Epithelial cell of alveolus of lung (primary cell): ENCODE results near the gene MPHOSPH6. TPM values are rescaled to one million over a fixed set of nuclear protein-coding genes. Genes with fewer than 3 reads are reported as not detected.

ENCODE experiments used
- total RNA-seq: library from RNA; depleted of rRNA; stranded (reverse); fragments of >200 nt; gene quantifications from 2 replicates; pipeline ENCODE4 v1.2.1, GENCODE V29; 2015

Gene MPHOSPH6
- 25.3 and 37.9 TPM in 2 replicates for total RNA-seq

GRCh38 chr16:82169861-82170845 is at the start of gene MPHOSPH6:
TSS of gene MPHOSPH6 (minus strand) at chr16:82170224. CDS start at chr16:82170175, 49 bp downstream.

Other genes with a start within 250 kb of the MPHOSPH6 start
- 0.08 and 0.65 TPM in 2 replicates for gene SDR42E1, start 158.8 kb downstream of the MPHOSPH6 start, total RNA-seq
- 8.3 TPM in 1 of 2 replicates, not detected in the other for gene HSD17B2, start 135.0 kb downstream of the MPHOSPH6 start, total RNA-seq